Adipose tissue (tissue), 3 donors: ENCODE data around the gene SRRM1. TPM values are rescaled to one million over a fixed set of nuclear protein-coding genes. Genes with fewer than 3 reads are reported as not detected.

Experiments used
- H3K27ac ChIP-seq: one replicate; pipeline ENCODE4 v1.5.1; 2013; ENCODE audit warnings: low read depth, low read length
- WGBS, 3 donors: extraction: QIAGEN DNeasy Blood & Tissue Kit; methylation state at CpG; one replicate each; pipeline ENCODE4 v1.1.7; 2013; 5-methylcytosine and 5-hydroxymethylcytosine counted together
- polyA plus RNA-seq, 3 donors: library from polyadenylated mRNA; stranded (reverse); fragments of 200-250 nt; gene quantifications; one replicate each; pipeline ENCODE4 v1.2.3, GENCODE V29; 2013
- donor health status: healthy with polysubstance abuse.
- donor health status: Bipolar disorder and iron deficiency.
- donor health status: healthy.

SRRM1 gene, protein sequence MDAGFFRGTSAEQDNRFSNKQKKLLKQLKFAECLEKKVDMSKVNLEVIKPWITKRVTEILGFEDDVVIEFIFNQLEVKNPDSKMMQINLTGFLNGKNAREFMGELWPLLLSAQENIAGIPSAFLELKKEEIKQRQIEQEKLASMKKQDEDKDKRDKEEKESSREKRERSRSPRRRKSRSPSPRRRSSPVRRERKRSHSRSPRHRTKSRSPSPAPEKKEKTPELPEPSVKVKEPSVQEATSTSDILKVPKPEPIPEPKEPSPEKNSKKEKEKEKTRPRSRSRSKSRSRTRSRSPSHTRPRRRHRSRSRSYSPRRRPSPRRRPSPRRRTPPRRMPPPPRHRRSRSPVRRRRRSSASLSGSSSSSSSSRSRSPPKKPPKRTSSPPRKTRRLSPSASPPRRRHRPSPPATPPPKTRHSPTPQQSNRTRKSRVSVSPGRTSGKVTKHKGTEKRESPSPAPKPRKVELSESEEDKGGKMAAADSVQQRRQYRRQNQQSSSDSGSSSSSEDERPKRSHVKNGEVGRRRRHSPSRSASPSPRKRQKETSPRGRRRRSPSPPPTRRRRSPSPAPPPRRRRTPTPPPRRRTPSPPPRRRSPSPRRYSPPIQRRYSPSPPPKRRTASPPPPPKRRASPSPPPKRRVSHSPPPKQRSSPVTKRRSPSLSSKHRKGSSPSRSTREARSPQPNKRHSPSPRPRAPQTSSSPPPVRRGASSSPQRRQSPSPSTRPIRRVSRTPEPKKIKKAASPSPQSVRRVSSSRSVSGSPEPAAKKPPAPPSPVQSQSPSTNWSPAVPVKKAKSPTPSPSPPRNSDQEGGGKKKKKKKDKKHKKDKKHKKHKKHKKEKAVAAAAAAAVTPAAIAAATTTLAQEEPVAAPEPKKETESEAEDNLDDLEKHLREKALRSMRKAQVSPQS
- polyA plus RNA-seq = 10 to 100 TPM; 25.3 to 35.1 (median 28.6) TPM

DNA sequence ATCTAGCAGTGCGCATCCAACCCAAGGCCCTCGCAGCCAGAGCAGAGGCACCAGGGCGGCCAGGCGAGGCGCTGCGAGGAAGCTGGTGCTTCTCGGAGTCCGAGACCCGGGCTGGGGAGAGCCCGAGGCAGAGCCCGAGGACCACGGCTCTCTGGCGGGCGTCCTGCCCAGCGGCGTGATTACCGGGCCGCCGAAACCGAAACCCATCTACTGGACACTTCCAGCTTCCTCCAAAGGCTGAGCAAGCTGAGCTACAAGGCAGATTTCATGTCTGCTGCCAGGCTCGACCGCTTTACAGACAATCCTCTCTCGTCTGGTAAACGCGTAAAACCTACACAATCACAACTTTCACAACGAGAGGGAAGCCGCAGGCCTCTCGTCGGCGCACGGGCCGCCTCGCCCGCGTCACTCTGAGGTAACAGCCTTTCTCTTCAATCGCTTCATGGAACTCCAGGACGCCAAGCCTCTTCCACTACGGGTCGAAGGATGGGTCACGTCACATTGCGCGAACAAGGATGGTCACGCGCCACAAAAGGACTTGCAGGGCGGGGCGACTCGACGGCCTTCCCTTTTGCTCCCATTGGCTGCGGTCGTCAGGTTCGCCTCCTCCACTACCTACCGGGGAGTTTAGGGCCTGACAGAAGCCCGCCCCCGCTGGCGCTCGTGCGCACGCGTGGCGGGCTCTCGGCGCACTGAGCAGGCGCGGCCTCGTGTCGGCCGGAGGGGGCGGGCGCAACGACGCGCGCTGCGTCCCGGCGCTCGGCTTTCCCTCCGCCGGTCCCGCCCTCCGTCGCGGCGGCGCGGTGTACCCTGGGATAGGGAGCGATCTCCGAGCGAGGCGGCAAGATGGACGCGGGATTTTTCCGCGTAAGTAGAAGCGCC is at the start of gene SRRM1:
TSS of gene SRRM1 (plus strand) at position 822 of the 882 bp plus-strand sequence. CDS start at position 847, 25 bp downstream.
- peak within 1 kb of the TSS; percentile 95 for H3K27ac ChIP-seq
- WGBS, 3 donors = 0% methylated on average over 88 to 95 of the region's 95 CpGs

DNA sequence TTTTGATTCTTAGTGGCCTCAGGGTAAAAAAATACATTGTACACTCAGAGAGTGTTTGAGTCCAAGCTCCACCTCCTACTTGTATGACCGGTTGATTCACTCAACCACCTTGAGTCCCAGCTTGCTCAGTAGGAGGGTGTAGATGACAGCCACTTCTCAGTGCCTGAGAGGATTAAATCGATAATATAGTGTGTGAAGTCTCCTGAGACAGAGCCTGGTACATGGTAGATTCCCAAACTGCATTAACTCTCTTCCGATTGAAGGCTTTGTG is 48.8 kb upstream of the SRRM1 start:
- H3K27ac ChIP-seq = no peak overlapping the region
- WGBS, 3 donors = 55 to 85% (median 82%) methylated on average over 3 of the region's 3 CpGs

DNA sequence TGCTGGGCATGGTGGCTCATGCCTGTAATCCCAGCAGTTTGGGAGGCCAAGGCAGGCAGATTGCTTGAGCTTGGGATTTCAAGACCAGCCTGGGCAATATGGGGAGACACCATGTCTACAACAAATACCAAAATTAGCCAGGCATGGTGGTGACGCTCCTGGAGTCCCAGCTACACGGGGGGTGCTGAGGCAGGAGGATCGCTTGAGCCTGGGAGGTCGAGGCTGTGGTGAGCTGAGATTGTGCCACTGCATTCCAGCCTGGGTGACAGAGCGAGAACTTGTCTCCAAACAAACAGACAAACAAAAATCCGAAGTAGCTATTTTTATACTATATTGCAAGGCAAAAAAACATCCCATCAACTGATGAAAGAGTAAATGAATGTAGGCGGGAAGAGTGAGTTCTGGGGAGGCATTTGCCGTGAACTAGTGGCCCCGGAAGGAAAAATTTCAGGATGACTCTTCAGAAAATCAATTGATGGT is 46.7 kb upstream of the SRRM1 start:
- 77 to 85% (median 84%) methylated on average over 9 of the region's 9 CpGs for WGBS, 3 donors
- H3K27ac ChIP-seq = no peak overlapping the region

DNA sequence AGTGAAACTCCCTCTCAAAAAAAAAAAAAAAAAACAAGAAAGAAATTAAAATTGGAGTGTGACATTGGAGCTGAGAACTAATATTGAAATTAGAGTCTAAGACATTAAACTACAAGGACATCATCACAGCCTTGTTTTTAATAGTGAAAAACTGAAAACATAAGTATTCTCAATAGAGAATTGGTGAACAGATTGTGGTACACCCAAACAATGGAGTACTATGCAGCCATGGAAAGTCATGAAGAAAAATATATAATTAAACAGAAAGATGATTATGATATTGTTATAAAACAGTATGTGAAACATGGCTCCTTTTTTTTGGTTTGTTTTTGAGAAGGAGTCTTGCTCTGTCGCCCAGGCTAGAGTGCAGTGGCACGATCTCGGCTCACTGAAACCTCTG is 43.8 kb upstream of the SRRM1 start:
- H3K27ac ChIP-seq = no peak overlapping the region
- 89 to 100% (median 92%) methylated on average over 3 of the region's 3 CpGs for WGBS, 3 donors

DNA sequence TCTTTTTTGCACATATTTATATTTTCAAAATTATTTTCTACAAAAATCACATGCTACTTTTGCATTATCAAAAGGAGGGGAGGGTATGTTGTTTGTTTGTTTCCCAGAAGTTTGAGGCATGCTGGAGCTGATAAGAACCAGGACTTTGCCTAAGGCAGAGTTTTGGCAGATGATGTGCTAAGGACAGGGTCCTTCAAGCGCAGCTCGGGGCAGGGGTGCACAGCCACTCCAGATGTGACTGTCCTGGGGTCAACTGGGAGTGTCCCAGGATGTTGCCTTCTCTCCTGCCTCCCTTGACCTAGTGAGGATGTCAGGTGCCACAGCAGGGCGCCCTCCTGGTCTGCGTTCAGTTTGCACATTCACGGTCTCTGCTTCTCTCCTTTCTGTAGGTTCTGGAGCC is 42.6 kb upstream of the SRRM1 start:
- WGBS, 3 donors = 72 to 81% (median 74%) methylated on average over 5 of the region's 5 CpGs
- no peak overlapping the region for H3K27ac ChIP-seq

DNA sequence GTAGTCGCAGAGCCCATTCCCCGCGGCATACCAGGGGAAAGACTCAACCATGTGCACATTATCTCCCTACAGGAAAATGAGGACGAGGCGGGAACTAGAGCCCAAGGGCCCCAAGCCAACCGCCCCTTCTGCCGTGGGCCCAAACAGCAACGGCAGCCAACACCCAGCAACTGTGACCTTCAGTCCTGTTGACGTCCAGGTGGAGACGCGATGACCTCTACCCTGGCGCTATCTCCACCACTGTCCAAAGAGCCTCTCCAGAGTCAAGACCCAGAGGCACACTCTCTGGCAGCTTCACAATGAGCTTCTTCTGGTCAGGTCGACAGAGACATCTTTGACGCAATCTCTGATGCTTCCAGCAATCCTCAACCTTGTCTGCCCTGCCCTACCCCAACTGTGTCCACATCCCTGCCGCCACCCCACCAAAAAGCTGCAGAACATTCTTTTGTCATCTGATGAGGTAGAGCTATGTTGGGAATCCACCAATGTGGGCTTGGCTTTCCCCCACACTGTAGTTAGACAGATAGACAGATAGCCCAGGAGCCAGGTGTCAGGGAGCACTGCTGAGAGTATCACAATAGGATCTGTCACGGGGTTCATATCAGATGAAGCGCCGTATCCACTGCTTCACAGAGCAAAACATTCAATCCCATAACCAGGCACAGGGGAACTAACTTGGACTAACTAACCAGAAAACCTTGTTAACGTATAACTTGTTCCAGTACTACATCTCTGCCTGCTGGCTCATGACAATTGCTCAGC is 37.4 kb upstream of the SRRM1 start:
- 83 to 92% (median 91%) methylated on average over 19 of the region's 19 CpGs for WGBS, 3 donors
- H3K27ac ChIP-seq = no peak overlapping the region

DNA sequence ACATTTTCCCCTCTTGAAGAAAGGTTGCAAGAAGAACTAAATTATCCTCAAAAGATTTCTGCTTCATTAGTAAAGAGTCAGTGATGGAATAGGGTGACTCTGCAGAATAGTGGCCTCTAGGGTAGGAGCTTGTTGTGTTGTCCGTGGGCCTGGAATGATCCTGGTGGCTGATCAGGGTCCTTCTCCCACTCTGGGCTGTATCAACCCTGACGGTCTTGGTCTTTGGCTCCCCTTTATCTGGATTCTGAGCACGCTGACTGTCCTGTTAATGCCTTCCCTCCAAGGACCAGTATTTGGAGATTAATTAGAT is 36.9 kb upstream of the SRRM1 start:
- 83 to 87% (median 87%) methylated on average over 3 of the region's 3 CpGs for WGBS, 3 donors
- no peak overlapping the region for H3K27ac ChIP-seq

DNA sequence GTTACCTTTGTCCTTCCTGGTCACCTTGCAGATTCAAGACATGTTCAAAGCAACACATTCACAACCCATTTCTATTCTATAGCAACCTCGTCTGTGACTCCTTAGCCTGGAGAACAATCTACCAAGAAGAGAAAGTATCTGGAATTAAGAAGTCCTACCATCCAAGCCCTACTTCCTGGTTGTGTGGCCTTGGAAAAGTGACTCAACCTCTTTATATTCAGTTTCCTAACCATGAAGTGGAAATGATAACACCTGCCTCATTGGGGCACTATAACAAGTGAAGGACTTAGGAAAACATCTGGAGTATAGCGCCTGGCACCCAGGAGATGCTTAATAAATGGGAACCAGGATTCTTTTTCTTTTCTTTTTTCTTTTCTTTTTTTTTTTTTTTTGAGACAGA is 36.5 kb upstream of the SRRM1 start:
- no peak overlapping the region for H3K27ac ChIP-seq
- WGBS, 3 donors = 87 to 95% (median 89%) methylated on average over 2 of the region's 2 CpGs

DNA sequence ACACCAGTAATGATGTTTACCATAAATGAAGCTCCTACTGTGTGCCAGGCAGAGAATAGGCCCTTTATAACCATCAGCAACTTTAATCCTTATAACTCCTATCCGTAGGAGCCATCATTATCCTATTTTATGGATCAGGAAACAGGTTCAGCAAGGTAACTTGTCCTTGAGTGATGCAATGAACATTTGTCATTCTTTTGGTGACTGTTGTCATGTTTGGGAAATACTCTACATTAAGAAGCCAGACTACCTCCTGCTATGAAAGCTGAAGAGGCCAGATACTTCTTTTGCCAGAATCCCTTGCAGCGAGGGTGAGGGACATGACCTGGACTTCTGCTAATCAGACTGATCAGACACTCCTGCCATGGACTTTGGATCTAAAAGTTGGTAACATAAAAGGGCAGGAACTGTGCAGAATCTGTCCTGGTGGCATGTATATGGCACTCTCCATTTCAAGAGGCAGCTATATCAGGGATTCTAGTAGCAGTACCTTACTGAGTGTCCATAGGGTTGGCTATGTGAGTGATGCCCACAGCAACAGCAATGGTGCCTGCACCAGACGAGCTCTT is 33.1 kb upstream of the SRRM1 start:
- H3K27ac ChIP-seq = no peak overlapping the region
- WGBS, 3 donors = 52 to 77% (median 73%) methylated on average over 3 of the region's 3 CpGs

DNA sequence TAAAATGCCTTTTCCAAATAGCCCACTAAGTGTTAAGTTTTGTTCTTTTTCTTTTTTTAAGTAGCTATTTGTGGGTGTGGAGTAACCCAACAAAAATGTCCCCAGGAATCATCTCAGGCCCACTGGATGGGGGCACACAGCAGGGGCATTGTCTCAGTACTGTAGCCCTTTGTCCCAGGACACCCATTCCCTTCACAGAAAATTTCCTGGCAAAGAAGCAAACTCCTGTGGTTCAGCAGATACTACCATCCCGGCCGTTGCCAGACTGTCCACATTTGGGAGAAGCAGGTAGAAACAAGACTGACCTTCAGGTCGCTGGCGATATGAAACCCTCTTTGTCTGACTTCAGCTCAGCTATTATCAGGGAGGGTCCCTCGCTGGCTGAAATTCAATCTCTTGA is 23.7 kb upstream of the SRRM1 start:
- no peak overlapping the region for H3K27ac ChIP-seq
- 41 to 80% (median 74%) methylated on average over 5 of the region's 5 CpGs for WGBS, 3 donors

DNA sequence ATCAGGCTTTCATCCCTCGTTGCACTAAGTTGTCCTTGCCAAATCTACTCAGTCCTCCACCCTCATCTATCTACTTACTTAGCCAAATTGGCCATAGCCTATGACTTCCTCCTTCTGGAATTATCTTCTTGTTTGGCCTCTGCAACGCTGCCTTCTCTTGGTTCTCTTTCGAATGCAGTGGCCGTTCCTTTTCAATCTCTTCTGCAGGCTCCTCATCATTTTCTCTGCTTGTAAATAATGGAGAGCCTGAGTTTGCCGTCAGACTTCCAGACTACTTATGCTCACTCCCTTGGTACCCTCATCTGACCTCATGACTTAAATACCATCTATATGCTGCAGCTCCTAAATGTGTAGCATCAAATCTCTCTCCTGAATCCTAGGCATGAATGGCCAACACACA is 22.4 kb upstream of the SRRM1 start:
- H3K27ac ChIP-seq = no peak overlapping the region

DNA sequence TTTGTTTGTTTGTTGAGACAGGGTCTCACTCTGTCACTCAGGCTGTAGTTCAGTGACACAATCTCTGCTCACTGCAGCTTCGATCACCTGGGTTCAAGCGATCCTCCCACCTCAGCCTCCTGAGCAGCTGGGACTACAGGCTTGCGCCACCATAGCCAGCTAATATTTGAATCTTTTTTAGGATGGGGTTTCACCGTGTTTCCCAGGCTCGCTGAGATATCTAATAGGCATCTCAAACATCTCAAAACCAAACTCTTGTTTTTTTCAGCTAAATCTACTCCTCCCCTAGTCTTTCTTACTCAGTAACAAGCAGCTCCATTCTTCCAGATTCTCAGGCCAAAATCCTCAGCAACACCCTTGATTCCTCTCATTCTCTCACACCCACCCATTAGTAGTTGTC is 22.0 kb upstream of the SRRM1 start:
- H3K27ac ChIP-seq = no peak overlapping the region
- WGBS, 3 donors = 86 to 88% (median 87%) methylated on average over 5 of the region's 5 CpGs

More for the DNA sequence above, 22.4 kb upstream of the SRRM1 start:
- 65 to 81% (median 71%) methylated on average over 5 of the region's 5 CpGs for WGBS, 3 donors

DNA sequence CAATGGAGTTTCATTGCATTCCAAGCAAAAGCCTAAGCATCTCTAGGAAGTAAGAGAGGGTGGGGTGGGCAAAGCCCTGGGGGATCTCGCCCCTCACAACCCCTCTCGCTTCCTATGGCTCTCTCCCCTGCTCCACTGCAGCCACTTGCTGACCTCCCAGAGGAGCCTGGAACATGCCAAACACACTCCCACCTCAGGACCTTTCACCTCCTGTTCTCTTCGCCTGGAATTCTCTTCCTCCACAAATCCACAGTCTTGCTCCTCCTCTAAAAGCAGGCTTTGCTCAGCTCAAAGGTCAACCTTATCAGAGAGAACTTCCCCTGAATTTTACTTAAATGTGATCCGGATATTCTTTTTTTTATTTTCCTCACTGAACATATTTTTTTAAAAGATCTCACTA is 20.9 kb upstream of the SRRM1 start:
- H3K27ac ChIP-seq = no peak overlapping the region
- WGBS, 3 donors = 37 to 58% (median 48%) methylated on average over 4 of the region's 4 CpGs

DNA sequence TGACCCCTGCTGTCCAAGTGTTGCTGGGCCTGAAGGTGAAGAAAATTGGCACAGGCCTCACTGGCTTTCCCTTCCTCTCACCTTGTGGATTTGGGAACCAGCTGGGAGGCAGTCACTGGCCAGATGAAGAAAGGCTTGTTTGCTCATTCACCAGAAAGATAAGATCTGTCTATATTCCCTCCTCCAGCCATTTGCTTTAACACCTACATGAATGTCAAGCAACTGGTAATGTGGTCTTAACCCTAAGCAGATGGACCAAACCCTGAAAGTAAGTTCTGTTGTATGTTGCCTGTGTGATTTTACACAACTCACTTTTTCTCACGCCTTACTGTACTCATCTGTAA is 10.3 kb upstream of the SRRM1 start:
- no peak overlapping the region for H3K27ac ChIP-seq
- WGBS, 3 donors = 90 to 96% (median 94%) methylated on average over 1 of the region's 1 CpG

DNA sequence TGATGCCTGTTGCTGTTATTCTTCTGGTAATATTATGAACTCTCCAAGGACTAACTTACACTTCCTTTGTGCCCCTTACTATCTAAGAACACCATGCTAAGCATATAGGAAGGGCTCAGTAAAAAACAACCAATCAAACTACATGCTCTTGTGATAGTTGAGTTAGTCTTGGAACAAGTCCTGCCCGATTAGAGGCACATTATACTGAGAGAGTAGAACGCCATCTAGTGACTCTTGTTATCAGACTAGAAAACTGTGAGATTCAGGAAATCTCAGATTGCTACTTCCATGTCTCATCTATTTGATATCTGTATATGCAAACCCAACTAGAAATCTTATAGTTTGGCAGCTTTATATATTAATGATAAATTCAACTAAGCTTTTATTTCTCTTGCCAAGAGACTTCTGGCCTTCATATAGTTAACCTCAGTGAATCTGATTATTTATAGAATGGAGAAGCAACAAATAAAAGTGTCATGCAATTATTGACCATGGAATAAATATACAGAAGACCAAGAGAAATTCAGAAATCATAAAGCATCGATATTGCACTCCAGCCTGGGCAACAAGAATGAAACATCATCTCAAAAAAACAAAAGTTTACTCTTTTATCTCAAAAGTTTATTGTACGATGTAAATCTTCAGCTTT is 7.8 kb upstream of the SRRM1 start:
- no peak overlapping the region for H3K27ac ChIP-seq
- 14 to 18% (median 17%) methylated on average over 4 of the region's 4 CpGs for WGBS, 3 donors

DNA sequence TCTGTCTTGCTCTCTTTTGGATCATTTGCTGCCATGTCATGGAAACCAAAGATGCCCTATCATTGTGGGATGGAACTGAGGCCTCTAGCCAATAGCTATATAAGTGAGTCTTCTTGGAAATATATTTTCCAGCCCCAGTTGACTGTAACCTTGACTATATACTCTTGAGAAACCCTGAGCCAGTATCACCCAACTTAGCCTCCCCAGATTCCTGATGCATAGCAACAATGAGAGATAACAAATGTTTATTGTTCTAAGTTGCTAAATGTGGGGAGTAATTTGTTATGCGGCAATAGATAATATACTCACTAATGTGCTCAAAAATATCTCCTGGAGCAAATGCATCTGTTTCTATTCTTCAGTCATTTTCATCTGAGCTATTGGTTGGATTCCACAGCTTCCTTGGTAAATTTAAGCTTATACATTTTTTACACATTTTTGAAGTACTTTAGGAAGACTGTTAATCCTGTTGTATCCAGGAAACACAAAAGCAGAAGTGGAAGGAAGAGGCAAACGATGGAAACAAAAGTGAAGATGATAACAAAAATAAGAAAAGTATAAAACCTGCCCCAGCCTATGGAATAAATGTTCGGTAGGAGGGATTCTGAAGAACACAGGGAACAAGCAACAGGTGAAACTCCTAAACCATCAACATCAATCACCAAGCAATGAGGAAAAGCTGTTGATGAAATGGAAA is 6.3 kb upstream of the SRRM1 start:
- WGBS, 3 donors = 49 to 58% (median 56%) methylated on average over 3 of the region's 3 CpGs

DNA sequence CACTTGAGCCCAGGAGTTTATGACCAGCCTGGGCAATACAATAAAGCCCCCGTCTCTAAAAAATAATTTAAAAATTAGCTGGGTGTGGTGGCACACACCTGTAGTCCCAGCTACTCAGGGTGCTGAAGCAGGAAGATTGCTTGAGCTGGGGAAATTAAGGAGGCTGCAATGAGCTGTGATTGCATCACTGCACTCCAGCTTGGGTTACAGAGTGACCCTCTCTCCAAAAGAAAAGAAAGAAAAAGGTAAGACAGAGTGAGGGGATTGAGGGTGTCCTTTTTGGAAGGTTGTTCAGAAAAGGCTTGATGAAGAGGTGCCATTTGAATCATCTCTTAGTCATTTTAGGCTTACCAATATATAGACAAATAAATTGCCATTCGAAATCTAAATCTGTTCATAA is 4.0 kb upstream of the SRRM1 start:
- WGBS, 3 donors = 84 to 92% (median 86%) methylated on average over 2 of the region's 2 CpGs
- no peak overlapping the region for H3K27ac ChIP-seq

More for the DNA sequence above, 6.3 kb upstream of the SRRM1 start:
- no peak overlapping the region for H3K27ac ChIP-seq
